K562 (cell line): ENCODE data around the gene KPRP. TPM values are rescaled to one million over a fixed set of nuclear protein-coding genes. Genes with fewer than 3 reads are reported as not detected.

Source experiments
- CCNT2 ChIP-seq: IDR thresholded peaks from 2 replicates; pipeline ENCODE4 v1.6.1; 2011; ENCODE audit warnings: borderline replicate concordance, low read depth, mild to moderate bottlenecking, moderate library complexity, mixed read lengths, low read length; ENCODE audit not compliant: insufficient read length; ENCODE audit errors: extremely low read depth
- CHD7 ChIP-seq: fragments of 200-600 bp; sonication (generic); IDR thresholded peaks from one replicate; pipeline ENCODE4 v1.6.1; 2012; ENCODE audit warnings: mild to moderate bottlenecking, low read depth, low read length, inconsistent platforms
- CREBBP ChIP-seq: IDR thresholded peaks from one replicate; pipeline ENCODE4 v1.6.1; 2012; ENCODE audit warnings: low read depth, mild to moderate bottlenecking, control low read depth, inconsistent platforms, low read length
- MCM2 ChIP-seq: fragments of 450-650 bp; IDR thresholded peaks from 2 replicates; pipeline ENCODE4 v1.6.1; 2017; ENCODE audit warnings: low read depth, mild to moderate bottlenecking
- RNF219 ChIP-seq: fragments of 250-450 bp; sonication (Bioruptor Pico); IDR thresholded peaks from 2 replicates; pipeline ENCODE4 v1.5.0; 2022; ENCODE audit warnings: mild to moderate bottlenecking
- THRA ChIP-seq: fragments of 450-650 bp; IDR thresholded peaks from 2 replicates; pipeline ENCODE4 v1.6.1; 2017; ENCODE audit warnings: mild to moderate bottlenecking, moderate library complexity
- ZBTB5 ChIP-seq: fragments of 450-650 bp; IDR thresholded peaks from 2 replicates; pipeline ENCODE4 v1.6.1; 2017; ENCODE audit warnings: antibody characterized with exemption
- ZNF583 ChIP-seq: fragments of 250-450 bp; sonication (Bioruptor Pico); IDR thresholded peaks from 2 replicates; pipeline ENCODE4 v1.4.0; 2020
- polyA plus RNA-seq, 8 experiments: library from polyadenylated mRNA; depleted of rRNA in 4 of 8; stranded (reverse) in 5 of 8; unstranded in 3 of 8; fragments of >200 nt; fragmentation: Nextera tagmentation in 2 of 8; fragmentation: Illumina TruSeq in 1 of 8; extraction: Ambion mirVana in 2 of 8; extraction: Trizol in 1 of 8; gene quantifications; 2 replicates each; pipeline versions ENCODE4 v1.2.1 to v1.2.3, GENCODE V29; 2011 to 2014; ENCODE audit warnings: inconsistent platforms in 1 of 8, missing spikeins in 1 of 8
- total RNA-seq, 7 experiments: library from RNA; depleted of rRNA in 6 of 7; stranded (reverse); fragments of >200 nt in 6 of 7; fragmentation: Illumina TruSeq in 2 of 7; extraction: Trizol in 2 of 7; gene quantifications; 2 replicates each; pipeline versions ENCODE4 v1.2.1 to v1.2.3, GENCODE V29; 2011 to 2021; ENCODE audit warnings: low replicate concordance in 1 of 7

The KPRP gene
- total and polyA plus RNA-seq, 9 of the 15 experiments (the other 6 are each of a cell fraction or from before 2014, with no cell fraction given) = not detected

GRCh38 chr1:152725261-152725660 is 32.6 kb upstream of the KPRP start (continued):
- TF ChIP-seq CHD7 (no peak), CREBBP (no peak), ZNF583 (CRISPR knock-in tag) (no peak), THRA (no peak), ZBTB5 (no peak), MCM2 (no peak), CCNT2 (no peak), RNF219 (CRISPR knock-in tag) (no peak)
